SU-DHL-6 (cell line): ENCODE results near the gene SETMAR.

Experiments
- H2AFZ ChIP-seq: fragments of 200-600 bp; sonication (generic); 2 replicates; pipeline ENCODE4 v1.6.1; 2014; ENCODE audit warnings: low read depth, mild to moderate bottlenecking, moderate library complexity, mixed read lengths, antibody characterized with exemption, low read length; ENCODE audit not compliant: severe bottlenecking
- H3F3A ChIP-seq: fragments of 200-600 bp; shearing (Covaris generic); 2 replicates; pipeline ENCODE4 v1.6.0; 2016; ENCODE audit warnings: antibody characterized with exemption, mild to moderate bottlenecking; ENCODE audit not compliant: insufficient read depth
- H3K27ac ChIP-seq: fragments of 200-600 bp; sonication (generic); 2 replicates; pipeline ENCODE4 v1.5.1; 2016; ENCODE audit warnings: low read depth, mild to moderate bottlenecking, low read length, moderate library complexity, mixed read lengths
- H3K27me3 ChIP-seq: fragments of 200-600 bp; sonication (generic), shearing (Covaris generic); 2 replicates; pipeline ENCODE4 v1.6.0; 2014; ENCODE audit warnings: mild to moderate bottlenecking, low read length
- H3K36me3 ChIP-seq: fragments of 200-600 bp; sonication (generic); 2 replicates; pipeline ENCODE4 v1.6.1; 2014; ENCODE audit warnings: mild to moderate bottlenecking, low read length, mixed read lengths
- H3K4me2 ChIP-seq: fragments of 300-600, 200-600 bp; shearing (Covaris generic), sonication (generic); 2 replicates; pipeline ENCODE4 v1.6.0; 2014; ENCODE audit warnings: low read length, low read depth, mild to moderate bottlenecking; ENCODE audit not compliant: poor library complexity, severe bottlenecking
- H3K4me3 ChIP-seq: fragments of 200-600 bp; sonication (generic); 2 replicates; pipeline ENCODE4 v1.5.1; 2014; ENCODE audit warnings: antibody characterized with exemption, low read length, mild to moderate bottlenecking, mixed read lengths; ENCODE audit not compliant: insufficient read depth, poor library complexity, severe bottlenecking
- H3K79me2 ChIP-seq: fragments of 200-600 bp; sonication (generic); 2 replicates; pipeline ENCODE4 v1.6.1; 2014; ENCODE audit warnings: mild to moderate bottlenecking, low read length, moderate library complexity; ENCODE audit not compliant: insufficient read depth
- H3K9ac ChIP-seq: fragments of 200-600 bp; sonication (generic); 2 replicates; pipeline ENCODE4 v1.7.0; 2014; ENCODE audit warnings: mild to moderate bottlenecking, low read length
- H3K9me2 ChIP-seq: fragments of 200-600 bp; sonication (generic); replicated peaks from 2 replicates; pipeline ENCODE4 v1.6.1; 2014; ENCODE audit warnings: low read length; ENCODE audit not compliant: insufficient read depth
- H3K9me3 ChIP-seq: fragments of 200-600 bp; sonication (generic); 2 replicates; pipeline ENCODE4 v1.6.1; 2014; ENCODE audit warnings: low read length, mixed read lengths; ENCODE audit not compliant: insufficient read depth
- H4K20me1 ChIP-seq: fragments of 200-600 bp; sonication (generic); 2 replicates; pipeline ENCODE4 v1.6.1; 2014; ENCODE audit warnings: low read depth, mild to moderate bottlenecking, antibody characterized with exemption, low read length, moderate library complexity, mixed read lengths
- CTCF ChIP-seq: fragments of 200-600 bp; sonication (generic); IDR thresholded peaks from one replicate; pipeline ENCODE4 v1.5.1; 2017; ENCODE audit warnings: antibody characterized with exemption, mild to moderate bottlenecking, low read length, moderate library complexity; ENCODE audit not compliant: insufficient read depth, poor library complexity, severe bottlenecking
- EZH2phosphoT487 ChIP-seq: fragments of 200-600 bp; sonication (generic), shearing (Covaris generic); conservative IDR thresholded peaks from 2 replicates; pipeline ENCODE4 v1.6.1; 2018; ENCODE audit warnings: mild to moderate bottlenecking, antibody characterized with exemption, low read length, moderate library complexity, mixed read lengths

The SETMAR gene

GRCh38 chr3:4303187-4304123 is at the start of gene SETMAR:
TSS of gene SETMAR (plus strand) at chr3:4303369. CDS start at chr3:4303371, 2 bp downstream.
- peaks cover 26% of the 10 kb centered on the region for H3K79me2 ChIP-seq
- H3K4me2 ChIP-seq = peak within 1 kb of the TSS; percentile 66
- H3K27ac ChIP-seq = peak within 1 kb of the TSS; percentile 75
- H3K27me3 ChIP-seq = no peaks in the 10 kb centered on the region
- no peak for TF ChIP-seq EZH2phosphoT487
- no peak for TF ChIP-seq CTCF
- H3K4me3 ChIP-seq = peak within 1 kb of the TSS; percentile 93
- no peaks in the 10 kb centered on the region for H3K36me3 ChIP-seq
- no peaks in the 10 kb centered on the region; the same call in 1 of the 2 replicates for H3K9me2 ChIP-seq
- H3F3A ChIP-seq = no peaks in the 10 kb centered on the region; the same call in 1 of the 2 replicates
- H3K9ac ChIP-seq = peak within 1 kb of the TSS; percentile 82
- H2AFZ ChIP-seq = peak within 1 kb of the TSS; percentile 96
- H3K9me3 ChIP-seq = no peaks in the 10 kb centered on the region
- H4K20me1 ChIP-seq = no peaks in the 10 kb centered on the region

GRCh38 chr3:4261406-4261805 is 41.8 kb upstream of the SETMAR start:
- H3K4me2 ChIP-seq = no peak overlapping the region
- H2AFZ ChIP-seq = no peak overlapping the region
- no peak overlapping the region for H3K27ac ChIP-seq
- H3K36me3 ChIP-seq = no peaks in the 10 kb centered on the region
- H3K9me3 ChIP-seq = no peaks in the 10 kb centered on the region
- no peaks in the 10 kb centered on the region for H4K20me1 ChIP-seq
- H3F3A ChIP-seq = no peaks in the 10 kb centered on the region
- H3K9me2 ChIP-seq = no peaks in the 10 kb centered on the region
- no peak overlapping the region for H3K4me3 ChIP-seq
- H3K9ac ChIP-seq = no peak overlapping the region
- no peaks in the 10 kb centered on the region for H3K27me3 ChIP-seq
- no peaks in the 10 kb centered on the region for H3K79me2 ChIP-seq
- TF ChIP-seq CTCF (no peak), EZH2phosphoT487 (no peak)

- H2AFZ ChIP-seq = no peak overlapping the region
Measured at GRCh38 chr3:4264040-4264439, 39.1 kb upstream of the SETMAR start.

More at GRCh38 chr3:4264040-4264439, 39.1 kb upstream of the SETMAR start:
- no peaks in the 10 kb centered on the region for H3K79me2 ChIP-seq
- no peaks in the 10 kb centered on the region for H3K27me3 ChIP-seq
- no peaks in the 10 kb centered on the region for H3K9me3 ChIP-seq
- no peaks in the 10 kb centered on the region for H4K20me1 ChIP-seq
- no peaks in the 10 kb centered on the region for H3F3A ChIP-seq
- H3K36me3 ChIP-seq = no peaks in the 10 kb centered on the region
- TF ChIP-seq CTCF (no peak), EZH2phosphoT487 (no peak)
- no peak overlapping the region for H3K4me2 ChIP-seq
- H3K9me2 ChIP-seq = no peaks in the 10 kb centered on the region
- H3K4me3 ChIP-seq = no peak overlapping the region
- no peak overlapping the region for H3K27ac ChIP-seq
- H3K9ac ChIP-seq = no peak overlapping the region
